GM12878 (cell line): Measurements from ENCODE around the gene MCM3.

Experiments used
- EZH2 ChIP-seq: IDR thresholded peaks from 2 replicates; pipeline ENCODE4 v1.6.1; 2012; ENCODE audit warnings: low read depth, mild to moderate bottlenecking, control low read depth, inconsistent platforms, low read length, borderline replicate concordance; ENCODE audit not compliant: control insufficient read depth
- MXI1 ChIP-seq: fragments of 150-350 bp; IDR thresholded peaks from 2 replicates; pipeline ENCODE4 v1.6.1; 2011; ENCODE audit warnings: low read depth, mild to moderate bottlenecking, inconsistent platforms, low read length, improper control_type of control experiment

- TF ChIP-seq MXI1 (no peak), EZH2 (no peak)
These were observed 16.0 kb upstream of the MCM3 start for GRCh38 chr6:52300489-52300931.
